IMR-90 (cell line): Measurements from ENCODE around the gene NDUFB10.

Source experiments
- BHLHE40 ChIP-seq: fragments of 150-350 bp; IDR thresholded peaks from 2 replicates; pipeline ENCODE4 v1.6.1; 2016; ENCODE audit warnings: mild to moderate bottlenecking, low read depth, low read length
- POLR2A ChIP-seq: IDR thresholded peaks from 2 replicates; pipeline ENCODE4 v1.6.1; 2012; ENCODE audit warnings: mild to moderate bottlenecking, low read depth, low read length
- RCOR1 ChIP-seq: IDR thresholded peaks from 2 replicates; pipeline ENCODE4 v1.6.1; 2012; ENCODE audit warnings: mild to moderate bottlenecking, low read length, improper control_type of control experiment; ENCODE audit not compliant: insufficient replicate concordance

DNA sequence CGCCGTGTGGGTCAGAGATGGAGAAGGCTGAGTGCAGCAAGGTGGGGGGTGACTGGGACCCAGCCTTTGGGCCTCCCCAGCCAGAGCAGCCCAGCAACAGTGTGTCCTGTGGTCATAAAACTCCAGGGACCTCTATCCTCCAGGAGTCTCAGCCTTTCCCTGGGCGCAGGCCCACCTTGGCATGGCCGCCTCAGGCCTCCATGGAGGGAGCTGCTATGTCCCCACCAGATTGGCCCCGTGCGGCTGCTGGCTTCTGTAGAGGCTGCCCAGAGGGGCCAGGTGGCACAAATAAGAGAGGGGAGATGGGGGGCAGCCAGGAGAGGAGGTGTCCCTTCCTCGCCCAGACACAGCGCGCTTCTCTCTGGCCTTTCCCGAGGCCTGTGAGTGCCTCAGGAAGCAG is 27.9 kb downstream of the NDUFB10 start:
- TF ChIP-seq POLR2A: no peak
- TF ChIP-seq BHLHE40: no peak
- no peak for TF ChIP-seq RCOR1
